ENCODE data around the gene MPZL1. TPM values are rescaled to one million over a fixed set of nuclear protein-coding genes. Genes with fewer than 3 reads are reported as not detected.

The MPZL1 gene
- total and polyA plus RNA-seq, 3 donors from 2014 or later: 148 to 160 (median 154) TPM

- 86 to 88% methylated on average over 4 of the region's 4 CpGs for WGBS, 2 donors
- H3K36me3 ChIP-seq (ENCODE audit: low read depth, missing control alignments): no peaks in the 10 kb centered on the region
These were observed 31.7 kb upstream of the MPZL1 start for GRCh38 chr1:167690053-167690452.

GRCh38 chr1:167693425-167694045 is 28.2 kb upstream of the MPZL1 start:
- Histone ChIP-seq H3K27ac (no peak overlapping the region), H3K4me3 (no peak overlapping the region), H3K4me1 (no peaks in the 10 kb centered on the region), H3K27me3 (no peaks in the 10 kb centered on the region), H3K9me3 (no peaks in the 10 kb centered on the region), H3K36me3 (ENCODE audit: low read depth, missing control alignments) (no peaks in the 10 kb centered on the region)
- TF ChIP-seq, protein P1, sequence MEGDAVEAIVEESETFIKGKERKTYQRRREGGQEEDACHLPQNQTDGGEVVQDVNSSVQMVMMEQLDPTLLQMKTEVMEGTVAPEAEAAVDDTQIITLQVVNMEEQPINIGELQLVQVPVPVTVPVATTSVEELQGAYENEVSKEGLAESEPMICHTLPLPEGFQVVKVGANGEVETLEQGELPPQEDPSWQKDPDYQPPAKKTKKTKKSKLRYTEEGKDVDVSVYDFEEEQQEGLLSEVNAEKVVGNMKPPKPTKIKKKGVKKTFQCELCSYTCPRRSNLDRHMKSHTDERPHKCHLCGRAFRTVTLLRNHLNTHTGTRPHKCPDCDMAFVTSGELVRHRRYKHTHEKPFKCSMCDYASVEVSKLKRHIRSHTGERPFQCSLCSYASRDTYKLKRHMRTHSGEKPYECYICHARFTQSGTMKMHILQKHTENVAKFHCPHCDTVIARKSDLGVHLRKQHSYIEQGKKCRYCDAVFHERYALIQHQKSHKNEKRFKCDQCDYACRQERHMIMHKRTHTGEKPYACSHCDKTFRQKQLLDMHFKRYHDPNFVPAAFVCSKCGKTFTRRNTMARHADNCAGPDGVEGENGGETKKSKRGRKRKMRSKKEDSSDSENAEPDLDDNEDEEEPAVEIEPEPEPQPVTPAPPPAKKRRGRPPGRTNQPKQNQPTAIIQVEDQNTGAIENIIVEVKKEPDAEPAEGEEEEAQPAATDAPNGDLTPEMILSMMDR (IDR thresholded peaks at IDR 0.05): no peak
- no peak for TF ChIP-seq POLR2A (IDR thresholded peaks at IDR 0.05)
- intact Hi-C loops (cut with DNase I; ENCODE audit: low total_unique reads): no loop called here
- 95 to 98% methylated on average over 7 of the region's 7 CpGs for WGBS, 2 donors
- DNase-seq: no peak

More at GRCh38 chr1:167690053-167690452, 31.7 kb upstream of the MPZL1 start:
- peaks cover 14% of the 10 kb centered on the region for H3K4me1 ChIP-seq
- H3K4me3 ChIP-seq: no peak overlapping the region
- DNase-seq: no peak
- intact Hi-C loops (cut with DNase I; ENCODE audit: low total_unique reads): no loop called here
- no peak overlapping the region for H3K27ac ChIP-seq
- no peaks in the 10 kb centered on the region for H3K9me3 ChIP-seq
- H3K27me3 ChIP-seq: no peaks in the 10 kb centered on the region
- no peak for TF ChIP-seq POLR2A (IDR thresholded peaks at IDR 0.05)
- TF ChIP-seq, protein P1 (IDR thresholded peaks at IDR 0.05): no peak

- 68 to 78% methylated on average over 2 of the region's 2 CpGs for WGBS, 2 donors
- TF ChIP-seq POLR2A (IDR thresholded peaks at IDR 0.05): no peak
- TF ChIP-seq, protein P1 (IDR thresholded peaks at IDR 0.05): no peak
- intact Hi-C loops (cut with DNase I; ENCODE audit: low total_unique reads): no loop called here
- H3K36me3 ChIP-seq (ENCODE audit: low read depth, missing control alignments): no peaks in the 10 kb centered on the region
- no peak overlapping the region for H3K4me3 ChIP-seq
- H3K4me1 ChIP-seq: no peaks in the 10 kb centered on the region
- no peaks in the 10 kb centered on the region for H3K27me3 ChIP-seq
- no peaks in the 10 kb centered on the region for H3K9me3 ChIP-seq
- H3K27ac ChIP-seq: no peak overlapping the region
- DNase-seq: no peak
These were observed 27.1 kb upstream of the MPZL1 start for GRCh38 chr1:167694691-167695090.

GRCh38 chr1:167695147-167695546 is 26.6 kb upstream of the MPZL1 start:
- H3K27me3 ChIP-seq: no peaks in the 10 kb centered on the region
- 80 to 87% methylated on average over 2 of the region's 2 CpGs for WGBS, 2 donors
- H3K4me3 ChIP-seq: no peak overlapping the region
- intact Hi-C loops (cut with DNase I; ENCODE audit: low total_unique reads): no loop called here
- no peaks in the 10 kb centered on the region for H3K36me3 ChIP-seq (ENCODE audit: low read depth, missing control alignments)
- H3K4me1 ChIP-seq: no peaks in the 10 kb centered on the region
- no peak for DNase-seq
- H3K9me3 ChIP-seq: no peaks in the 10 kb centered on the region
- TF ChIP-seq, protein P1 (IDR thresholded peaks at IDR 0.05): no peak
- no peak for TF ChIP-seq POLR2A (IDR thresholded peaks at IDR 0.05)
- H3K27ac ChIP-seq: no peak overlapping the region

Data from testis (tissue), 3 donors.